Dedifferentiated amniotic fluid mesenchymal stem cell (primary cell): ENCODE results near the gene DDX20.

Source experiments
- DNase-seq: peaks from one replicate; pipeline ENCODE4 v3.0.0-alpha.2; 2016; ENCODE audit errors: extremely low spot score

DDX20 gene

GRCh38 chr1:111747947-111748346 is 7.8 kb upstream of the DDX20 start:
- DNase-seq, result no peak

- DNase-seq, result no peak
Observed at GRCh38 chr1:111749628-111750027, 6.1 kb upstream of the DDX20 start.

GRCh38 chr1:111750856-111751255 is 4.8 kb upstream of the DDX20 start:
- no peak for DNase-seq

GRCh38 chr1:111751906-111752575 is 3.7 kb upstream of the DDX20 start:
- no peak for DNase-seq

- DNase-seq, result peak; percentile 38
Observed at GRCh38 chr1:111754984-111755330, 744 bp upstream of the DDX20 start.

GRCh38 chr1:111756124-111756513 is 418 bp downstream of the DDX20 start:
- DNase-seq, result no peak

GRCh38 chr1:111758373-111758772 is 2.7 kb downstream of the DDX20 start:
- no peak for DNase-seq

GRCh38 chr1:111761717-111762116 is 6.0 kb downstream of the DDX20 start:
- DNase-seq, result no peak

- DNase-seq, result no peak
Observed at GRCh38 chr1:111762332-111762731, 6.6 kb downstream of the DDX20 start.

GRCh38 chr1:111768023-111768422 is 12.3 kb downstream of the DDX20 start:
- no peak for DNase-seq

GRCh38 chr1:111768625-111769024 is 12.9 kb downstream of the DDX20 start:
- DNase-seq, result no peak

- DNase-seq, result peak; percentile 81
Observed at GRCh38 chr1:111769517-111770146, 13.9 kb downstream of the DDX20 start.

GRCh38 chr1:111770916-111771315 is 15.2 kb downstream of the DDX20 start:
- no peak for DNase-seq

- no peak for DNase-seq
Observed at GRCh38 chr1:111775966-111776365, 20.3 kb downstream of the DDX20 start.

- no peak for DNase-seq
Observed at GRCh38 chr1:111776391-111776790, 20.7 kb downstream of the DDX20 start.

- DNase-seq, result no peak
Observed at GRCh38 chr1:111776861-111777260, 21.2 kb downstream of the DDX20 start.

- DNase-seq, result no peak
Observed at GRCh38 chr1:111777301-111777700, 21.6 kb downstream of the DDX20 start.

- no peak for DNase-seq
Observed at GRCh38 chr1:111778066-111778465, 22.4 kb downstream of the DDX20 start.

GRCh38 chr1:111778541-111779051 is 22.9 kb downstream of the DDX20 start:
- DNase-seq, result no peak

GRCh38 chr1:111779546-111779945 is 23.8 kb downstream of the DDX20 start:
- no peak for DNase-seq

GRCh38 chr1:111784273-111784901 is 28.7 kb downstream of the DDX20 start:
- DNase-seq, result no peak

GRCh38 chr1:111786669-111787207 is 31.0 kb downstream of the DDX20 start:
- DNase-seq, result no peak

- DNase-seq, result no peak
Observed at GRCh38 chr1:111789142-111789541, 33.4 kb downstream of the DDX20 start.
